H9 (cell line): ENCODE measurements around the gene SPOCD1. TPM values are rescaled to one million over a fixed set of nuclear protein-coding genes. Genes with fewer than 3 reads are reported as not detected.

Source experiments
- DNase-seq: peaks from one replicate; pipeline ENCODE4 v3.0.0-alpha.2; 2017
- H2AFZ ChIP-seq: one replicate; pipeline ENCODE4 v1.6.1; 2013; ENCODE audit warnings: mild to moderate bottlenecking, low read length, control low read depth, moderate library complexity
- H2AK5ac ChIP-seq: 2 replicates; pipeline ENCODE4 v1.6.1; 2013; ENCODE audit warnings: low read length, control low read depth, mixed read lengths; ENCODE audit not compliant: insufficient read length
- H2BK120ac ChIP-seq: one replicate; pipeline ENCODE4 v1.6.1; 2013; ENCODE audit warnings: low read depth, mild to moderate bottlenecking, low read length, control low read depth, inconsistent platforms; ENCODE audit not compliant: poor library complexity, severe bottlenecking
- H2BK12ac ChIP-seq: 2 replicates; pipeline ENCODE4 v1.6.1; 2013; ENCODE audit warnings: low read length, control low read depth, mixed read lengths, low read depth; ENCODE audit not compliant: insufficient read length
- H2BK15ac ChIP-seq: 2 replicates; pipeline ENCODE4 v1.6.1; 2013; ENCODE audit warnings: low read depth, low read length, control low read depth
- H2BK20ac ChIP-seq: one replicate; pipeline ENCODE4 v1.6.1; 2013; ENCODE audit warnings: low read depth, mild to moderate bottlenecking, low read length, control low read depth, inconsistent platforms; ENCODE audit not compliant: poor library complexity, severe bottlenecking
- H2BK5ac ChIP-seq: 2 replicates; pipeline ENCODE4 v1.6.1; 2013; ENCODE audit warnings: low read length, control low read depth, mixed read lengths; ENCODE audit not compliant: insufficient read length
- H3K14ac ChIP-seq: 2 replicates; pipeline ENCODE4 v1.6.1; 2013; ENCODE audit warnings: low read length, control low read depth; ENCODE audit not compliant: insufficient read depth
- H3K18ac ChIP-seq: 2 replicates; pipeline ENCODE4 v1.6.1; 2013; ENCODE audit warnings: low read depth, mild to moderate bottlenecking, mixed read lengths, low read length, control low read depth; ENCODE audit not compliant: insufficient read length
- H3K23ac ChIP-seq: 2 replicates; pipeline ENCODE4 v1.6.1; 2013; ENCODE audit warnings: low read length, control low read depth, mixed read lengths, low read depth; ENCODE audit not compliant: insufficient read length
- H3K23me2 ChIP-seq: 2 replicates; pipeline ENCODE4 v1.6.1; 2013; ENCODE audit warnings: low read depth, mild to moderate bottlenecking, mixed read lengths, low read length, control low read depth; ENCODE audit not compliant: insufficient read length, poor library complexity, severe bottlenecking
- H3K27ac ChIP-seq: 2 replicates; pipeline ENCODE4 v1.5.1; 2013; ENCODE audit warnings: low read length, control low read depth, mixed read lengths, low read depth; ENCODE audit not compliant: insufficient read length
- H3K27me3 ChIP-seq: 2 replicates; pipeline ENCODE4 v1.6.1; 2013; ENCODE audit warnings: low read length, control low read depth, inconsistent platforms; ENCODE audit not compliant: insufficient read depth
- H3K4ac ChIP-seq: 2 replicates; pipeline ENCODE4 v1.6.1; 2013; ENCODE audit warnings: low read depth, mild to moderate bottlenecking, control low read depth, inconsistent platforms, low read length, moderate library complexity
- H3K4me1 ChIP-seq: 2 replicates; pipeline ENCODE4 v1.6.1; 2013; ENCODE audit warnings: low read length, control low read depth, inconsistent platforms; ENCODE audit not compliant: insufficient read depth
- H3K4me2 ChIP-seq: 2 replicates; pipeline ENCODE4 v1.6.1; 2013; ENCODE audit warnings: low read length, control low read depth, mixed read lengths; ENCODE audit not compliant: insufficient read length, insufficient read depth
- H3K56ac ChIP-seq: 2 replicates; pipeline ENCODE4 v1.6.1; 2013; ENCODE audit warnings: low read depth, mild to moderate bottlenecking, mixed read lengths, low read length, control low read depth; ENCODE audit not compliant: insufficient read length
- H3K79me1 ChIP-seq: 2 replicates; pipeline ENCODE4 v1.6.1; 2013; ENCODE audit warnings: low read depth, mild to moderate bottlenecking, moderate library complexity, low read length, control low read depth, inconsistent platforms; ENCODE audit not compliant: insufficient read depth, poor library complexity, severe bottlenecking
- H3K79me2 ChIP-seq: 2 replicates; pipeline ENCODE4 v1.6.1; 2013; ENCODE audit warnings: low read length, control low read depth, inconsistent platforms; ENCODE audit not compliant: insufficient read depth
- H3K9ac ChIP-seq: 2 replicates; pipeline ENCODE4 v1.6.1; 2013; ENCODE audit warnings: low read length, control low read depth, mixed read lengths; ENCODE audit not compliant: insufficient read length; ENCODE audit errors: extremely low read depth
- H3K9me3 ChIP-seq: one replicate; pipeline ENCODE4 v1.6.1; 2013; ENCODE audit warnings: low read depth, low read length, inconsistent platforms; ENCODE audit not compliant: control insufficient read depth
- H3T11ph ChIP-seq: one replicate; pipeline ENCODE4 v1.6.1; 2013; ENCODE audit warnings: mild to moderate bottlenecking, low read length, control low read depth, inconsistent platforms
- H4K20me1 ChIP-seq: one replicate; pipeline ENCODE4 v1.6.1; 2013; ENCODE audit not compliant: control insufficient read depth, insufficient read length, insufficient read depth
- H4K5ac ChIP-seq: 2 replicates; pipeline ENCODE4 v1.6.1; 2013; ENCODE audit warnings: low read depth, mild to moderate bottlenecking, mixed read lengths, low read length, control low read depth; ENCODE audit not compliant: insufficient read length
- H4K8ac ChIP-seq: replicated peaks from 2 replicates; pipeline ENCODE4 v1.6.1; 2013; ENCODE audit warnings: low read length, control low read depth, mixed read lengths, low read depth; ENCODE audit not compliant: insufficient read length
- H4K91ac ChIP-seq: 2 replicates; pipeline ENCODE4 v1.6.1; 2013; ENCODE audit warnings: low read depth, mild to moderate bottlenecking, moderate library complexity, mixed read lengths, low read length, control low read depth; ENCODE audit not compliant: insufficient read length
- H3K27ac Mint-ChIP-seq, 3 experiments: 2 replicates in 2 of 3; 3 replicates in 1 of 3; pipeline ENCODE4 v1.8.0; 2020 to 2021; ENCODE audit warnings: mixed read lengths in 3 of 3, mild to moderate bottlenecking in 1 of 3, moderate library complexity in 1 of 3
- H3K27me3 Mint-ChIP-seq: 2 replicates; pipeline ENCODE4 v1.8.0; 2021; ENCODE audit warnings: low read depth, mild to moderate bottlenecking, moderate library complexity, mixed read lengths
- H3K36me3 Mint-ChIP-seq, 3 experiments: 2 replicates in 2 of 3; 3 replicates in 1 of 3; pipeline ENCODE4 v1.8.0; 2020 to 2021; ENCODE audit warnings: low read depth in 3 of 3, mixed read lengths in 3 of 3; ENCODE audit not compliant: insufficient read depth in 1 of 3
- H3K4me1 Mint-ChIP-seq, 2 experiments: 2 replicates each; pipeline ENCODE4 v1.8.0; 2020; ENCODE audit warnings: mixed read lengths in 2 of 2
- H3K4me3 Mint-ChIP-seq, 2 experiments: 2 replicates in 1 of 2; 3 replicates in 1 of 2; pipeline ENCODE4 v1.8.0; 2020 to 2021; ENCODE audit warnings: mild to moderate bottlenecking in 2 of 2, mixed read lengths in 2 of 2, moderate library complexity in 1 of 2
- H3K9me3 Mint-ChIP-seq, 2 experiments: 2 replicates in 1 of 2; 3 replicates in 1 of 2; pipeline ENCODE4 v1.8.0; 2020; ENCODE audit warnings: mild to moderate bottlenecking in 2 of 2, mixed read lengths in 2 of 2, moderate library complexity in 1 of 2
- WGBS: extraction: QIAGEN DNeasy Blood & Tissue Kit; methylation state at CpG from one replicate; pipeline ENCODE4 v1.1.7; 2013; ENCODE audit warnings: missing lambda C conversion rate, low lambda C conversion rate, mixed read lengths; ENCODE audit not compliant: insufficient read length; ENCODE audit errors: extremely low coverage; 5-methylcytosine and 5-hydroxymethylcytosine counted together
- total RNA-seq: library from RNA; stranded (reverse); gene quantifications from 2 replicates; pipeline ENCODE4 v1.2.1, GENCODE V29; 2021
- TF ChIP-seq, protein P1 (sequence below): fragments of 200-600 bp; sonication (generic); conservative IDR thresholded peaks from 3 replicates; pipeline ENCODE4 v1.8.0; 2021; ENCODE audit warnings: antibody characterized with exemption, mild to moderate bottlenecking

Gene SPOCD1
- total RNA-seq, 1 experiment from 2014 or later: 1.5 TPM

DNA sequence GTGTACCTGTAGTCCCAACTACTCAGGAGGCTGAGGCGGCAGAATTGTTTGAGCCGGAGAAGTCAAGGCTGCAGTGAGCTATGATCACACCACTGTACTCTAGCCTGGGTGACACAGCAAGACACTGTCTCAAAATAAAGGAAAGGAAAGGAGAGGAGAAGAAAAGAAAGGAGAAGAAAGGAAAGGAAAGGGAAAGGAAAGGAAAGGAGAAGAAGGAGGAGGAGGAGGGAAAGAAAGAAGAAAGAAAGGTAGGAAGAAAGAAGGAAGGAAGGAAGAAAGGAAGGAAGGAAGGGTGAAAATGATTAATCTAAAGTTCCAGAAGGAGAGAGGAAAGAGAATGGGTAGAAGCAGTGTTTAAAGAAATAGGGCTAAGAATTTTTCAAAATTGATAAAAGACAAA is 12.2 kb downstream of the SPOCD1 start:
- Histone ChIP-seq H3K18ac (no peak overlapping the region), H3K4me2 (no peak overlapping the region), H2BK15ac (no peak overlapping the region), H2AFZ (no peak overlapping the region), H3K4ac (no peak overlapping the region), H2BK20ac (no peak overlapping the region), H3K27ac (no peak overlapping the region), H4K20me1 (no peaks in the 10 kb centered on the region), H3K14ac (no peak overlapping the region), H3K23me2 (no peaks in the 10 kb centered on the region), H2BK120ac (no peak overlapping the region), H3K23ac (no peak overlapping the region), H3K79me1 (no peaks in the 10 kb centered on the region), H4K8ac (no peak overlapping the region), H3K9ac (no peak overlapping the region), H3K4me1 (no peaks in the 10 kb centered on the region), H3K79me2 (no peaks in the 10 kb centered on the region), H2BK12ac (no peak overlapping the region), H2AK5ac (no peak overlapping the region), H2BK5ac (no peak overlapping the region), H4K91ac (no peak overlapping the region), H3K56ac (no peak overlapping the region), H3T11ph (no peak overlapping the region), H3K27me3 (no peaks in the 10 kb centered on the region), H3K9me3 (no peaks in the 10 kb centered on the region), H4K5ac (no peak overlapping the region)
- H3K27me3 Mint-ChIP-seq: no peaks in the 10 kb centered on the region
- H3K9me3 Mint-ChIP-seq: peaks cover 4 to 6% of the 10 kb centered on the region in 2 experiments; a peak in 3 of 5 replicates
- H3K4me1 Mint-ChIP-seq: peaks cover 12 to 26% of the 10 kb centered on the region in 2 experiments
- no peak overlapping the region for H3K4me3 Mint-ChIP-seq
- TF ChIP-seq, protein P1, sequence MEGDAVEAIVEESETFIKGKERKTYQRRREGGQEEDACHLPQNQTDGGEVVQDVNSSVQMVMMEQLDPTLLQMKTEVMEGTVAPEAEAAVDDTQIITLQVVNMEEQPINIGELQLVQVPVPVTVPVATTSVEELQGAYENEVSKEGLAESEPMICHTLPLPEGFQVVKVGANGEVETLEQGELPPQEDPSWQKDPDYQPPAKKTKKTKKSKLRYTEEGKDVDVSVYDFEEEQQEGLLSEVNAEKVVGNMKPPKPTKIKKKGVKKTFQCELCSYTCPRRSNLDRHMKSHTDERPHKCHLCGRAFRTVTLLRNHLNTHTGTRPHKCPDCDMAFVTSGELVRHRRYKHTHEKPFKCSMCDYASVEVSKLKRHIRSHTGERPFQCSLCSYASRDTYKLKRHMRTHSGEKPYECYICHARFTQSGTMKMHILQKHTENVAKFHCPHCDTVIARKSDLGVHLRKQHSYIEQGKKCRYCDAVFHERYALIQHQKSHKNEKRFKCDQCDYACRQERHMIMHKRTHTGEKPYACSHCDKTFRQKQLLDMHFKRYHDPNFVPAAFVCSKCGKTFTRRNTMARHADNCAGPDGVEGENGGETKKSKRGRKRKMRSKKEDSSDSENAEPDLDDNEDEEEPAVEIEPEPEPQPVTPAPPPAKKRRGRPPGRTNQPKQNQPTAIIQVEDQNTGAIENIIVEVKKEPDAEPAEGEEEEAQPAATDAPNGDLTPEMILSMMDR: no peak
- no peak for DNase-seq
- peak overlapping the region in 2 of 3 experiments; percentile 14 to 36; a peak in 2 of 7 replicates for H3K27ac Mint-ChIP-seq
- H3K36me3 Mint-ChIP-seq: no peaks in the 10 kb centered on the region
- WGBS: no CpG with 5 or more reads among the region's 2 CpGs
